Measurements from ENCODE around the gene PTX4.

The PTX4 gene

GRCh38 chr16:1492923-1493745 lies 4.4 kb upstream of the PTX4 start, which contains the start of gene TELO2:
Gene TELO2, plus strand, starts transcription at chr16:1493360. Its CDS starts 922 bp downstream, at chr16:1494282.
- TF ChIP-seq CTCF (IDR thresholded peaks at IDR 0.05; ENCODE audit: low read depth, low read length), result no peak
- DNase-seq (ENCODE audit: extremely low read depth, low read depth), result peak; percentile 23

GRCh38 chr16:1492082-1492922 lies 3.6 kb upstream of the PTX4 start:
- DNase-seq (ENCODE audit: extremely low read depth, low read depth), result no peak
- no peak for TF ChIP-seq CTCF (IDR thresholded peaks at IDR 0.05; ENCODE audit: low read depth, low read length)

GRCh38 chr16:1491327-1491726 lies 2.6 kb upstream of the PTX4 start:
- TF ChIP-seq CTCF (IDR thresholded peaks at IDR 0.05; ENCODE audit: low read depth, low read length), result no peak
- no peak for DNase-seq (ENCODE audit: extremely low read depth, low read depth)

- no peak for TF ChIP-seq CTCF (IDR thresholded peaks at IDR 0.05; ENCODE audit: low read depth, low read length)
Observed at GRCh38 chr16:1489077-1489476, 333 bp upstream of the PTX4 start.

GRCh38 chr16:1488054-1488601 lies 616 bp downstream of the PTX4 start:
- no peak for DNase-seq (ENCODE audit: extremely low read depth, low read depth)
- no peak for TF ChIP-seq CTCF (IDR thresholded peaks at IDR 0.05; ENCODE audit: low read depth, low read length)

More at GRCh38 chr16:1489077-1489476, 333 bp upstream of the PTX4 start:
- no peak for DNase-seq (ENCODE audit: extremely low read depth, low read depth)

GRCh38 chr16:1487395-1488053 lies 1.2 kb downstream of the PTX4 start:
- TF ChIP-seq CTCF (IDR thresholded peaks at IDR 0.05; ENCODE audit: low read depth, low read length), result no peak
- no peak for DNase-seq (ENCODE audit: extremely low read depth, low read depth)

All from AG09319 (cell line).